ENCODE measurements around the gene SLC22A17. TPM values are rescaled to one million over a fixed set of nuclear protein-coding genes. Genes with fewer than 3 reads are reported as not detected.

The SLC22A17 gene
- total and polyA plus RNA-seq, 9 of the 15 experiments (the other 6 are each of a cell fraction or from before 2014, with no cell fraction given): 0.07 to 0.09 TPM; not detected in 7

GRCh38 chr14:23387916-23388882, 35.5 kb upstream of the SLC22A17 start (continued):
- no peak for TF ChIP-seq CXXC5 (CRISPR knock-in tag; IDR thresholded peaks at IDR 0.05)

- ATAC-seq (no peak), FAIRE-seq (no peak), DNase-seq (ENCODE audit: extremely low read depth in 1 of 4, low spot score in 3 of 4) (no peak)
- CTCF ChIA-PET (ENCODE audit: low intra/inter-chr PET ratio): no interaction called here
- Histone ChIP-seq H3K9ac (ENCODE audit: insufficient read depth in 1 of 2, low read depth in 2 of 2, low read length in 2 of 2) (no peak overlapping the region), H3K9me1 (ENCODE audit: control insufficient read depth, insufficient read depth, low read length) (no peaks in the 10 kb centered on the region), H2AFZ (ENCODE audit: low read depth, low read length) (no peak overlapping the region), H3K4me1 (replicated peaks in 1 of 2; ENCODE audit: control insufficient read depth in 2 of 2, insufficient read depth in 2 of 2, low read length in 2 of 2) (peaks cover 0 to 11% of the 10 kb centered on the region in 2 experiments; a peak in 2 of 5 replicates), H3K4me2 (ENCODE audit: insufficient read depth, low read length) (no peak overlapping the region), H3K27me3 (ENCODE audit: control insufficient read depth in 2 of 2, insufficient read depth in 2 of 2, low read length in 2 of 2) (peaks cover 24 to 73% of the 10 kb centered on the region in 2 experiments; a peak in 4 of 5 replicates), H3K27ac (ENCODE audit: extremely low read depth, low read depth, low read length) (no peak overlapping the region), H3K79me2 (ENCODE audit: control insufficient read depth, insufficient read depth, low read length) (no peaks in the 10 kb centered on the region), H4K20me1 (replicated peaks; ENCODE audit: control insufficient read depth, insufficient read depth, low read length) (no peaks in the 10 kb centered on the region), H3K36me3 (ENCODE audit: control insufficient read depth, insufficient read depth, low read length) (no peaks in the 10 kb centered on the region), H3K9me3 (replicated peaks; ENCODE audit: control insufficient read depth, insufficient read depth, low read depth, low read length) (no peaks in the 10 kb centered on the region), H3K4me3 (no peak overlapping the region)
- in situ Hi-C loops (cut with MboI) (loop anchor here (10.0 kb wide), 1 partner anchor 122 kb away; no protein-coding TSS in a partner anchor), intact Hi-C loops (cut with micrococcal nuclease) (no loop called here)
- BruUV-seq (replicated peaks): no TSS peak
- 0% methylated on average over 1 of the region's 1 CpG for WGBS (ENCODE audit: insufficient coverage, low coverage, missing lambda C conversion rate)
- POLR2A ChIA-PET: interaction anchor here (0.6 to 0.9 kb wide), 2 partner anchors 26 to 823 kb away, joined by 3 read pairs; no protein-coding TSS in a partner anchor
- TF ChIP-seq ZNF217 (CRISPR knock-in tag; IDR thresholded peaks at IDR 0.05): no peak
- no peak for TF ChIP-seq ZNF318 (IDR thresholded peaks at IDR 0.05; ENCODE audit: borderline replicate concordance in 1 of 2, low read depth in 1 of 2)
- no peak for TF ChIP-seq PHB2 (IDR thresholded peaks at IDR 0.05; ENCODE audit: low read depth)
- TF ChIP-seq CCNT2 (IDR thresholded peaks at IDR 0.05; ENCODE audit: borderline replicate concordance, extremely low read depth, insufficient read length, low read depth, low read length): no peak
- peak; percentile 82 for TF ChIP-seq RBM25 (IDR thresholded peaks at IDR 0.05; ENCODE audit: low read depth, low read length, severe bottlenecking)
- TF ChIP-seq ATF6 (CRISPR knock-in tag; IDR thresholded peaks at IDR 0.05): no peak
- no peak for TF ChIP-seq ZNF146 (CRISPR knock-in tag; IDR thresholded peaks at IDR 0.05; ENCODE audit: unreplicated experiment)
These were observed 34.3 kb upstream of the SLC22A17 start for GRCh38 chr14:23386999-23387398.
